K562 (cell line): ENCODE results near the gene POLR3E. TPM values are rescaled to one million over a fixed set of nuclear protein-coding genes. Genes with fewer than 3 reads are reported as not detected.

Source experiments
- DIDO1 ChIP-seq: fragments of 450-650 bp; IDR thresholded peaks from 2 replicates; pipeline ENCODE4 v1.6.1; 2016; ENCODE audit warnings: low read depth, missing biosample characterization, missing genetic modification characterization
- E2F4 ChIP-seq: sonication (generic); formaldehyde crosslinking; IDR thresholded peaks from 2 replicates; pipeline ENCODE4 v1.8.0; 2022; ENCODE audit warnings: mild to moderate bottlenecking, low read depth, missing genetic modification reagents
- ETV1 ChIP-seq: fragments of 450-650 bp; conservative IDR thresholded peaks from 2 replicates; pipeline ENCODE4 v1.6.1; 2016; ENCODE audit warnings: missing genetic modification characterization, control low read depth, low read depth, missing compliant biosample characterization
- FIP1L1 ChIP-seq: fragments of 200-400 bp; formaldehyde crosslinking; IDR thresholded peaks from 2 replicates; pipeline ENCODE4 v1.6.1; 2018; ENCODE audit warnings: mild to moderate bottlenecking, low read depth, low read length; ENCODE audit not compliant: poor library complexity, severe bottlenecking
- GATAD2B ChIP-seq: fragments of 450-650 bp; IDR thresholded peaks from 2 replicates; pipeline ENCODE4 v1.6.1; 2017; ENCODE audit warnings: mild to moderate bottlenecking, borderline replicate concordance
- HNRNPH1 ChIP-seq: fragments of 200-400 bp; formaldehyde crosslinking; optimal IDR thresholded peaks from 2 replicates; pipeline ENCODE3; 2017; ENCODE audit warnings: low read depth, mild to moderate bottlenecking, low read length, moderate library complexity
- KAT8 ChIP-seq: fragments of 450-650 bp; IDR thresholded peaks from 2 replicates; pipeline ENCODE4 v1.6.1; 2016; ENCODE audit warnings: low read depth, mild to moderate bottlenecking
- MEF2D ChIP-seq: conservative IDR thresholded peaks from 2 replicates; pipeline ENCODE4 v1.6.1; 2016; ENCODE audit warnings: low read depth, missing genetic modification characterization, missing compliant biosample characterization
- PHF8 ChIP-seq: fragments of 200-600 bp; sonication (generic); IDR thresholded peaks from 2 replicates; pipeline ENCODE4 v1.6.1; 2012; ENCODE audit warnings: mixed run types, mild to moderate bottlenecking, inconsistent platforms, low read length, moderate library complexity, borderline replicate concordance
- PRDM10 ChIP-seq: fragments of 450-650 bp; IDR thresholded peaks from 2 replicates; pipeline ENCODE4 v1.6.1; 2018; ENCODE audit not compliant: partially characterized antibody
- SIN3A ChIP-seq, 2 experiments: fragments of 150-350 bp in 1 of 2; IDR thresholded peaks; 2 replicates each; pipeline ENCODE4 v1.6.1; 2011 to 2016; ENCODE audit warnings: borderline replicate concordance in 2 of 2, low read depth in 2 of 2, low read length in 2 of 2, mild to moderate bottlenecking in 2 of 2, moderate library complexity in 2 of 2; ENCODE audit not compliant: control insufficient read depth in 1 of 2
- SREBF2 ChIP-seq: sonication (generic); formaldehyde crosslinking; IDR thresholded peaks from 2 replicates; pipeline ENCODE4 v1.4.0; 2020; ENCODE audit warnings: mild to moderate bottlenecking, missing genetic modification reagents
- VEZF1 ChIP-seq: fragments of 200-800 bp; sonication (Bioruptor generic); IDR thresholded peaks from 2 replicates; pipeline ENCODE4 v1.6.1; 2017; ENCODE audit warnings: missing genetic modification characterization, missing compliant biosample characterization
- ZBTB33 ChIP-seq: sonication (generic); formaldehyde crosslinking; IDR thresholded peaks from 2 replicates; pipeline ENCODE4 v1.8.1; 2023; ENCODE audit warnings: mild to moderate bottlenecking, missing genetic modification reagents
- ZBTB9 ChIP-seq: fragments of 450-650 bp; formaldehyde crosslinking; IDR thresholded peaks from 2 replicates; pipeline ENCODE4 v1.4.0; 2020; ENCODE audit warnings: mild to moderate bottlenecking, moderate library complexity
- polyA plus RNA-seq, 8 experiments: library from polyadenylated mRNA; depleted of rRNA in 4 of 8; stranded (reverse) in 5 of 8; unstranded in 3 of 8; fragments of >200 nt; fragmentation: Nextera tagmentation in 2 of 8; fragmentation: Illumina TruSeq in 1 of 8; extraction: Ambion mirVana in 2 of 8; extraction: Trizol in 1 of 8; gene quantifications; 2 replicates each; pipeline versions ENCODE4 v1.2.1 to v1.2.3, GENCODE V29; 2011 to 2014; ENCODE audit warnings: inconsistent platforms in 1 of 8, missing spikeins in 1 of 8
- total RNA-seq, 7 experiments: library from RNA; depleted of rRNA in 6 of 7; stranded (reverse); fragments of >200 nt in 6 of 7; fragmentation: Illumina TruSeq in 2 of 7; extraction: Trizol in 2 of 7; gene quantifications; 2 replicates each; pipeline versions ENCODE4 v1.2.1 to v1.2.3, GENCODE V29; 2011 to 2021; ENCODE audit warnings: low replicate concordance in 1 of 7

Gene POLR3E
- total and polyA plus RNA-seq, 9 of the 15 experiments (the other 6 are each of a cell fraction or from before 2014, with no cell fraction given), result 17.7 to 151 (median 82.6) TPM

DNA sequence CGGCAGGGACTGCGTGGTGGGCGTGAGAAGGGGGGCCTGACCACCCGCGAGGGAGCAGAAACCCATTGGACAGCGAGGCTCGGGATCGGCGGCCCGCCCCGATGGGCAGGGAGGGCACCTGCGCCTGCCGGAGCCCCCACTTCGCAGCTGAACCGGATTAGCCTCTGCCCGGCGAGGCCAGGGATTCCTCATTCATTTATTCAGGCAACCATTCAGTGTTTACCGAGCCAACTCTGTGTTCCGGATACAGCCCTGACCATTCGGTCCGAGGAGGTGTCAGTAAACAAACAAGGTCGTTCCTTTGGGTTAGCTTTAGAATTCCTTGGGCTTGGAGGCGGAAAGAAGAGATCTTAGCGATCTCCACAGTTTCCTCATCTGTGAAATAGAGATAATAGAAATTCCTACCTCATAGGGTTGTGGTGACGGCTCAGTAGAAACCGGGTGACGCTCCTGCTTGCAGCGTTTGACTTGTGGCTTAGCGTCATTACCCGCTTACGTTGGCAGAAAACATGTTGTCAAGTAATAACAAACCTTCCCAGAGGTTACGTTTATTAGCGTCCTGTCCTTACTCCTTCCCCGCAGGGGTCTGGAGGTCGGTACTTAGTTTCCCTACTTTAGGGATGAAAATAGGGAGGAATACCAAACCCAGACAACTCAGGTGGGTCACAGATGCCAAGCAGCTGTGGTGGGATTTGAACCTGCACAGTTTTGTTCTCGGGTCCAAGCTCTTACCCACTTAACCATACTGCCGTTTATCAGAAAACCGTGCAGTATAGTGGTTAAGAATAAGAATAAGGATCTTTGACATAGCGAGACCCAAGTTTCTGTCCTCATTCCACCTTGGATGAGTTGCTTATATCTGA, 893 bp downstream of the POLR3E start (continued):
- no peak for TF ChIP-seq HNRNPH1
- TF ChIP-seq ETV1, result peak; percentile 42
- 0 out of 2 replicates have a peak, but pooled peaks have one; percentile 69 for TF ChIP-seq ZBTB9 (CRISPR knock-in tag)
- TF ChIP-seq FIP1L1, result no peak
- no peak for TF ChIP-seq ZBTB33 (CRISPR knock-in tag)
- TF ChIP-seq MEF2D (tag), result no peak; the same call in 1 of the 2 replicates
- TF ChIP-seq DIDO1 (tag), result no peak
- TF ChIP-seq VEZF1 (CRISPR knock-in tag), result no peak; the same call in 1 of the 2 replicates
- no peak for TF ChIP-seq KAT8
- TF ChIP-seq E2F4 (CRISPR knock-in tag), result no peak
- TF ChIP-seq GATAD2B, result 0 out of 2 replicates have a peak, but pooled peaks have one; percentile 18
- TF ChIP-seq PRDM10, result peak; percentile 10
- peak in 1 of 2 experiments; percentile 4; a peak in 1 of 4 replicates for TF ChIP-seq SIN3A (IDR thresholded peaks at IDR 0.05; ENCODE audit: borderline replicate concordance in 2 of 2, control insufficient read depth in 1 of 2, low read depth in 2 of 2, low read length in 2 of 2)
- TF ChIP-seq SREBF2 (CRISPR knock-in tag), result no peak
- TF ChIP-seq PHF8, result no peak
